Stomach (tissue), 4 donors: Measurements from ENCODE around the gene KLK8.
"Not testable (repeated sequence)": the region's sequence is repeated elsewhere in the genome, so short reads cannot be mapped to it uniquely, and the experiment has no call there.

Source experiments
- CTCF ChIP-seq, 7 experiments: fragments of 450-650 bp in 4 of 7; fragments of 200-600 bp in 3 of 7; sonication (generic) in 3 of 7; IDR thresholded peaks; one replicate each; pipeline ENCODE4 v1.5.1; 2016 to 2019; ENCODE audit warnings: antibody characterized with exemption in 7 of 7, control low read depth in 2 of 7, mild to moderate bottlenecking in 1 of 7
- EP300 ChIP-seq: sonication (generic); formaldehyde crosslinking; IDR thresholded peaks from one replicate; pipeline ENCODE4 v1.6.1; 2017; ENCODE audit warnings: antibody characterized with exemption
- POLR2A ChIP-seq, 4 donors: fragments of 450-650 bp; IDR thresholded peaks; one replicate each; pipeline ENCODE4 v1.6.1; 2016; ENCODE audit warnings: antibody characterized with exemption in 4 of 4, control low read depth in 2 of 4, mild to moderate bottlenecking in 1 of 4, moderate library complexity in 1 of 4
- POLR2AphosphoS5 ChIP-seq, 3 donors: sonication (generic); formaldehyde crosslinking; IDR thresholded peaks; one replicate each; pipeline ENCODE4 v1.6.1; 2016; ENCODE audit warnings: antibody characterized with exemption in 3 of 3

- not testable (repeated sequence) for TF ChIP-seq POLR2A (IDR thresholded peaks at IDR 0.05); CTCF (IDR thresholded peaks at IDR 0.05); POLR2AphosphoS5 (IDR thresholded peaks at IDR 0.05); EP300
These were observed 17.0 kb downstream of the KLK8 start for GRCh38 chr19:50984416-50984815.
